Retinal pigment epithelial cell (primary cell): ENCODE data around the gene TCF7L2.

Experiments
- DNase-seq: peaks from one replicate; pipeline ENCODE4 v3.0.0-alpha.2; 2010; ENCODE audit warnings: low read depth
- H3K4me3 ChIP-seq: 2 replicates; pipeline ENCODE4 v1.5.1; 2011; ENCODE audit warnings: mild to moderate bottlenecking, low read length, control low read depth, moderate library complexity
- TF ChIP-seq, protein P1 (sequence below): conservative IDR thresholded peaks from 2 replicates; pipeline ENCODE4 v1.5.1; 2011; ENCODE audit warnings: low read depth, low read length, control low read depth, inconsistent platforms

TCF7L2 gene

DNA sequence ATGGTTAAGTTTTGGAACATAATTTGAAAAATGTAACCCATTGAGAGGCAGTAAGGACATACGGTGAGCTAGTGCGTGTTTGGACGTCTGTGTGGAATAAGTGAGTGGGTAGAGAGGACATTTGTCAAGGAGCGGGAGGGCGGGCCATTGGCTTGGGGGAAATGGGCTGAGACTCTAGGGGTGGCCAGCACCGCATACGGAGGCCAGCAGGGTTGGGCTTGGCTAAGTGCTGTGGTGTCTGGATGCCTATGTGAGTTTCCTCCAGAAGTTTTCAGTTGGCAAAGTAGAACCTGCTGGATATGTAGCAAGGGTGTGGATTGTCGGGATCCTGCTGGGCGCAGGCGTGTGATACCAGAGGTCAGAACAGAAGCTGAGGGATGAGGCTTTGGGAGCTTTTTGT is 103.0 kb downstream of the TCF7L2 start:
- no peak for DNase-seq
- TF ChIP-seq, protein P1, sequence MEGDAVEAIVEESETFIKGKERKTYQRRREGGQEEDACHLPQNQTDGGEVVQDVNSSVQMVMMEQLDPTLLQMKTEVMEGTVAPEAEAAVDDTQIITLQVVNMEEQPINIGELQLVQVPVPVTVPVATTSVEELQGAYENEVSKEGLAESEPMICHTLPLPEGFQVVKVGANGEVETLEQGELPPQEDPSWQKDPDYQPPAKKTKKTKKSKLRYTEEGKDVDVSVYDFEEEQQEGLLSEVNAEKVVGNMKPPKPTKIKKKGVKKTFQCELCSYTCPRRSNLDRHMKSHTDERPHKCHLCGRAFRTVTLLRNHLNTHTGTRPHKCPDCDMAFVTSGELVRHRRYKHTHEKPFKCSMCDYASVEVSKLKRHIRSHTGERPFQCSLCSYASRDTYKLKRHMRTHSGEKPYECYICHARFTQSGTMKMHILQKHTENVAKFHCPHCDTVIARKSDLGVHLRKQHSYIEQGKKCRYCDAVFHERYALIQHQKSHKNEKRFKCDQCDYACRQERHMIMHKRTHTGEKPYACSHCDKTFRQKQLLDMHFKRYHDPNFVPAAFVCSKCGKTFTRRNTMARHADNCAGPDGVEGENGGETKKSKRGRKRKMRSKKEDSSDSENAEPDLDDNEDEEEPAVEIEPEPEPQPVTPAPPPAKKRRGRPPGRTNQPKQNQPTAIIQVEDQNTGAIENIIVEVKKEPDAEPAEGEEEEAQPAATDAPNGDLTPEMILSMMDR, result no peak
- H3K4me3 ChIP-seq, result no peak overlapping the region

DNA sequence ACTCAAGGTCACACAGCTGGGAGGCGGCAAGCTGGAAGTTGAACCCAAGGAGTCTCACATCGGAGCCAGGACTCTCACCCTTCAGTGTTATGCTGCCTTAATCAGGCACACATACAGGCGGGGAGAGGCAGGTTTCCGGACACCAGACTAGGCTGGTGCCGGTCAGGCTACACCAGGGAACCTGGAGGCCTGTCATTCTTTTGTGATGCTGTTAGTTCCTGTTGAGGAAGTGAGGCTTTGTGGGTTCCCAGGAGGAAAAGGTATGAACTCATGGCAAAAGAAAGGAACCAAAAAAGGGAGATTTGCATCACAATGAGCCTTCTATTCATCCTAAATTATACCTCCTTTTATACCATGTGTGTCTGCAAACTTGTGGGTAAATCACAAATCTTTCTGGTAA is 103.8 kb downstream of the TCF7L2 start:
- DNase-seq, result no peak
- TF ChIP-seq, protein P1, result no peak
- no peak overlapping the region for H3K4me3 ChIP-seq

- DNase-seq, result no peak
- TF ChIP-seq, protein P1, result no peak
- H3K4me3 ChIP-seq, result no peak overlapping the region
Observed at GRCh38 chr10:113055458-113055857, 105.4 kb downstream of the TCF7L2 start.

DNA sequence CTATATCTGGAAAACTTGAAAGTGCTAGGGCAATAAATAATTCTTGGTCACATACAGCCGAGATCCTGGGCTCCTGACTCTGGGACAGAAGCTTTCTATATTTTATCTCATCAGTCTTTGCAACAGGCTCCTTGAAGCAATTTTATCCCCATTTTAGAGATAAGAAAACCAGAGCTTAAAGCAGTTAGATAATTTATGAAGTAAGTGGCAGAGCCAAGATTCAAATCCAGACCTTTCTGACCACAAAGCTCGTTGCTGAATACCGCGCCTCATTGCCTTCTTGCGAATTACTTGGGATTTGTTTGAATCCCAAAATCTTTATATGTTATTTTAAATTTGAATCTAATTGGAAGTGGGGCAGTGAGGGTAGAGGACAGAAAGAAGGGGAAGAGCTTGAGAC is 106.0 kb downstream of the TCF7L2 start:
- TF ChIP-seq, protein P1, result no peak
- no peak for DNase-seq
- H3K4me3 ChIP-seq, result no peak overlapping the region

DNA sequence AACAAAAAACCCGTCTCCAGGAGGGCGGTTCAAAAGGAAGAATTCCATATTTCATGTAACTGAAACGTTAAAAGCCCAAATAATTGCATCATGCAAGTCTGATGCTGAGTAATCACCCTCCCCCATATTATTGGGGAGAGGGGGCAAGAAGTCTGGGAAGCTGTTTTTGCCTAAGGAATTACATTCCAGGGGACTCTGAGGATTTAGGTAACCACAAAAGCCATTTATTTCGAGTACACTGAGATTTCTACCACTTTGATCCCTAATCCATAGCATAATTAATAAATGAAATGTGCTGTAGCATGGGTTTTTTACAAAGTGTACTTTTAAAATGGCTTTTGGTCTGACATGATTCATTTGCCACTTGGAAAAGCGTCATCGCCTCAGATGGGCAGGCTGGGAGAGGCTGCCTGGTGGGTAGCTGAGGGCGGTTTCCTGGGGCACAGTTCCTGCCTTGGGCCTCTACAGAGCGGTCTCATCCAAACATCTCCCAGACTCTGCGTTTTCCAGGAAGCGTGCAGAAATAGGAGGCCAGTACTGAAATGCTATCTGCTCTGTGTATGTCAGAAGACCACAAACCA is 106.5 kb downstream of the TCF7L2 start:
- TF ChIP-seq, protein P1, result no peak
- DNase-seq, result peak; percentile 95
- H3K4me3 ChIP-seq, result no peak overlapping the region

- no peak for DNase-seq
Observed at GRCh38 chr10:113057948-113058522, 108.0 kb downstream of the TCF7L2 start.

More at GRCh38 chr10:113057948-113058522, 108.0 kb downstream of the TCF7L2 start:
- TF ChIP-seq, protein P1, result no peak
- no peak overlapping the region for H3K4me3 ChIP-seq
